GM06990 (cell line): Measurements from ENCODE around the gene PWWP2B.

Experiments
- DNase-seq: peaks from one replicate; pipeline ENCODE4 v3.0.0-alpha.2; 2011; ENCODE audit not compliant: insufficient read length; ENCODE audit errors: extremely low read depth
- H3K27me3 ChIP-seq: replicated peaks from 2 replicates; pipeline ENCODE4 v1.6.0; 2011; ENCODE audit warnings: low read length; ENCODE audit not compliant: control insufficient read depth, insufficient read depth
- H3K36me3 ChIP-seq: 2 replicates; pipeline ENCODE4 v1.5.1; 2011; ENCODE audit warnings: low read length; ENCODE audit not compliant: control insufficient read depth, insufficient read depth
- H3K4me3 ChIP-seq: replicated peaks from 2 replicates; pipeline ENCODE4 v1.5.1; 2011; ENCODE audit warnings: low read depth, mild to moderate bottlenecking, control low read depth, low read length
- CTCF ChIP-seq: IDR thresholded peaks from 2 replicates; pipeline ENCODE4 v1.5.1; 2011; ENCODE audit warnings: low read length, control low read depth, mild to moderate bottlenecking, inconsistent platforms; ENCODE audit not compliant: insufficient read depth, poor library complexity, severe bottlenecking

PWWP2B gene

GRCh38 chr10:132397036-132397541 lies at the start of gene PWWP2B:
PWWP2B (plus strand) TSS chr10:132397200; CDS start chr10:132397227, 27 bp downstream.
- Histone ChIP-seq H3K36me3 (no peaks in the 10 kb centered on the region), H3K27me3 (peaks cover 3% of the 10 kb centered on the region; the same call in 1 of the 2 replicates), H3K4me3 (peak within 1 kb of the TSS; percentile 54)
- TF ChIP-seq CTCF = no peak
- DNase-seq = peak; percentile 43

- TF ChIP-seq CTCF = no peak
- no peak for DNase-seq
- Histone ChIP-seq H3K27me3 (no peaks in the 10 kb centered on the region), H3K4me3 (no peak overlapping the region), H3K36me3 (no peaks in the 10 kb centered on the region; the same call in 1 of the 2 replicates)
These were observed 49.6 kb upstream of the PWWP2B start for GRCh38 chr10:132347211-132347930.

GRCh38 chr10:132347931-132348267 lies 49.1 kb upstream of the PWWP2B start:
- Histone ChIP-seq H3K27me3 (no peaks in the 10 kb centered on the region), H3K4me3 (no peak overlapping the region), H3K36me3 (no peaks in the 10 kb centered on the region; the same call in 1 of the 2 replicates)
- no peak for TF ChIP-seq CTCF
- DNase-seq = no peak

- Histone ChIP-seq H3K4me3 (no peak overlapping the region), H3K27me3 (no peaks in the 10 kb centered on the region), H3K36me3 (no peaks in the 10 kb centered on the region; the same call in 1 of the 2 replicates)
- no peak for DNase-seq
- no peak for TF ChIP-seq CTCF
These were observed 47.2 kb upstream of the PWWP2B start for GRCh38 chr10:132349766-132350165.

GRCh38 chr10:132350391-132350790 lies 46.6 kb upstream of the PWWP2B start:
- no peaks in the 10 kb centered on the region; the same call in 1 of the 2 replicates for H3K36me3 ChIP-seq
- H3K27me3 ChIP-seq = no peaks in the 10 kb centered on the region
- no peak for TF ChIP-seq CTCF
- H3K4me3 ChIP-seq = no peak overlapping the region
- DNase-seq = no peak
